Measurements from ENCODE around the gene SGCB. TPM values are rescaled to one million over a fixed set of nuclear protein-coding genes. Genes with fewer than 3 reads are reported as not detected.

The SGCB gene
- total RNA-seq, 4 donors from 2014 or later = 30.4 to 79.5 (median 39.1) TPM

DNA sequence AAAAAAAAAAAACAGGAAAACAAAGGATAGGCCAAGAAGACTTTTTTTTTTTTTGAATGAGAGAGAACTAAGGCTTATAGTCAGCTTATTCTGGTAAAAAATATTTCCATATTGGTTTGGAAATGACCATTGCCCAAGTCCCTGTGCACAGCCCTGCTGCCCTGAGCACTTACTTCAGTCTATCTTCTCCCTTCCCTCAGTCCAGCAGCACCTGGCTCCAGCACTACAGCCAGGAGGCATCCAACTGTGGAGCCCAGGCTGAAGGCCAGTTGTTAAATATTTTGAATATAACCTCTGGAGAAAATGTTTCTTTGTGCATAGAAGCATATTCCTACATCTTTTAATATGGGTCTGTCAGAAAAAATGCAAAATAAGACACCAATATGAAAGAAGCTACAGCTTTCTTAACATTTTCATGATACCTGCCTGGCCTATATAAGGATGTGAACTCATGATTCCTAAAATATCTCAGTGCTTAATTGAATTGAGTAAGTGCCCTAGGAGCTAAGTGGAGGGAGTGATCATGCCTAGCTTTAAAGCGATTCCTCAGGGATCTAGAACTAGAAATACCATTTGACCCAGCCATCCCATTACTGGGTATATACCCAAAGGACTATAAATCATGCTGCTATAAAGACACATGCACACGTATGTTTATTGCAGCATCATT lies 32.4 kb downstream of the SGCB start:
- TF ChIP-seq, protein P1, sequence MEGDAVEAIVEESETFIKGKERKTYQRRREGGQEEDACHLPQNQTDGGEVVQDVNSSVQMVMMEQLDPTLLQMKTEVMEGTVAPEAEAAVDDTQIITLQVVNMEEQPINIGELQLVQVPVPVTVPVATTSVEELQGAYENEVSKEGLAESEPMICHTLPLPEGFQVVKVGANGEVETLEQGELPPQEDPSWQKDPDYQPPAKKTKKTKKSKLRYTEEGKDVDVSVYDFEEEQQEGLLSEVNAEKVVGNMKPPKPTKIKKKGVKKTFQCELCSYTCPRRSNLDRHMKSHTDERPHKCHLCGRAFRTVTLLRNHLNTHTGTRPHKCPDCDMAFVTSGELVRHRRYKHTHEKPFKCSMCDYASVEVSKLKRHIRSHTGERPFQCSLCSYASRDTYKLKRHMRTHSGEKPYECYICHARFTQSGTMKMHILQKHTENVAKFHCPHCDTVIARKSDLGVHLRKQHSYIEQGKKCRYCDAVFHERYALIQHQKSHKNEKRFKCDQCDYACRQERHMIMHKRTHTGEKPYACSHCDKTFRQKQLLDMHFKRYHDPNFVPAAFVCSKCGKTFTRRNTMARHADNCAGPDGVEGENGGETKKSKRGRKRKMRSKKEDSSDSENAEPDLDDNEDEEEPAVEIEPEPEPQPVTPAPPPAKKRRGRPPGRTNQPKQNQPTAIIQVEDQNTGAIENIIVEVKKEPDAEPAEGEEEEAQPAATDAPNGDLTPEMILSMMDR (IDR thresholded peaks at IDR 0.05; ENCODE audit: low read depth) = no peak

DNA sequence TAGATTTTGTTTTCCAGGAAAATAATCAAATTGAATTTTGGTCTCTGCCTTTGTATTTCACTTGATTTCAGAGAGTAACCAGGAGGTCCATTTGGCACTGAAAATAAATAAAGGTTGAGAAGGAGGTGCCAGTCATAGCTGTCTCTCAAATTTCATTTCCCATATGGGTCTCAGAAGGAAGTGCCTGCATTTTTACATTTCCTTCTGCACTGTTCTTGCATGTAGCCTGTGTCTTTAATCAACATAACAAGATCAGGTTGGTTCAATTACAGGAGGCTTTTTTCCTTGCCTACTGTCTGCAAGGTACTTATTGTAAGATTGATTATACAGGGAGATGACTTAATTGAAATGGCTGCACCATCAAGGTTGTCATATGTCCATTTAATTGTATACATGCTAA lies 33.7 kb downstream of the SGCB start:
- TF ChIP-seq, protein P1 (IDR thresholded peaks at IDR 0.05; ENCODE audit: low read depth) = no peak

DNA sequence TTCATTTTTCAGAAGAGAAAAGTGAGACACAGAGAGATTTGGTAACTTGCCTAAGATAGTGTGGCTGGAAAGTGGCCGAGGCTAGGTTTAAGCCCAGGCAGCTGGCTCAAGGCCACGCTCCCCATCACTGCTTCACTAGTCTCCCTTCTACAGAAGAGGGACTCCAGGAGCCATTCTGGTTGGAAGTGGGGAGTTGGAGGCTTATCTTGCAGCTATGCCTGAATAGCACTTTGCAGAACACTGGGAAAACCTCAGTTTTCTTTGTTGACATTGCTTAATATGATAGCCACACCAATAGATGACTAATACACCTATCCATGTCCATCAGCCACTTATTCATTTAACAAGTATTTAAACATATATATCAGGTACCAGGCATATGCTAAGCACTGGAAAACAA lies 36.5 kb downstream of the SGCB start:
- TF ChIP-seq, protein P1 (IDR thresholded peaks at IDR 0.05; ENCODE audit: low read depth) = no peak

DNA sequence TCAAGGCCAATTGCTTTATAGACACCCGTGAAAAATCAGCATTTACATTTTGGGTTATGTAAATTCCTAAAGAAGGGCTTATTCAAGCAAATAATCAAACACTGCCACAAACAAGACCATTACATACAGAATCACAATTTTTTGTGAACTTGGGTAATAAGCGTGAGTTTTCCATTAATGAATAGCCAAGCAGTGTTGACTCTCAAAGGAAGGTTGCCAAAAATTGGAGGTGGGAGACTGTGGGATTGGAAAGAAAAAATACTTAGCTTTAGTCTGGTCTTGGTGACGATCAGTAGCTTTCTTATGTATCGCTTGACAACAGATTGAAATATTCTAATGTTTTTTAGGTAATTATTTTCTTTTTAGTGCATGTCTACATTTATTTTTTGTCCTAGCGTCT lies 38.8 kb downstream of the SGCB start:
- TF ChIP-seq, protein P1 (IDR thresholded peaks at IDR 0.05; ENCODE audit: low read depth) = no peak

DNA sequence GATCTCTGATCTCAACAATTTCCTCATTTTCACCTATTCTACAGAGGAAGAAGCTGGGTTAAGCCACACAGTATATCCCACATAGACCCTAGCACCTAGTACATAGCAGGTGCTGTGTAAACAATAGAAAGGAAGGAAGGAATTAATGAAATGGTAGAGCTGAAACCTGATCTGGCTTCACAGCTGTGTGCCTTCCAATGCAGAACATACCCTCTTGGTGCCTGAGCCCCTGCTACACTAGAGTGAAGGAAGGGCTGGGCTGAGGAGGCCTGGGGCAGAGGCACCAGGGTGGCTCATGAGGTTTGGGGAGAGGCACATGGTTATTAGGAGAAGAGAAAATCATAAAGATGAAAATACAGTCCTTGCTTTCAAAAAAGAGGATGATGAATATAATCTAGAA lies 39.3 kb downstream of the SGCB start:
- TF ChIP-seq, protein P1 (IDR thresholded peaks at IDR 0.05; ENCODE audit: low read depth) = no peak

GRCh38 chr4:51997647-51998046 lies 40.5 kb downstream of the SGCB start:
- TF ChIP-seq, protein P1 (IDR thresholded peaks at IDR 0.05; ENCODE audit: low read depth) = no peak

GRCh38 chr4:51995647-51996220 lies 42.4 kb downstream of the SGCB start:
- TF ChIP-seq, protein P1 (IDR thresholded peaks at IDR 0.05; ENCODE audit: low read depth) = no peak

Small RNA genes within 50 kb of the gene (small RNA-seq; reads per million reads assigned to genes)
- not detected for gene AC104784.1

Other genes with a start within 250 kb of the SGCB start
- 10 to 100 TPM; 38.8 to 61.7 (median 42.0) TPM for gene DCUN1D4, start 195.1 kb downstream of the SGCB start, total RNA-seq
- gene LRRC66, start 17.9 kb downstream of the SGCB start, total RNA-seq = 1 to 10 TPM in 1 of 4 donors, under 1 TPM in 2, not detected in 1; 0.16 to 1.3 (median 0.34) TPM
- gene SPATA18, start 13.0 kb upstream of the SGCB start, total RNA-seq = 10 to 100 TPM in 1 of 4 donors, 1 to 10 TPM in 3; 2.4 to 13.7 (median 4.5) TPM

All from subcutaneous adipose tissue (tissue), 4 donors.